A549 (cell line): ENCODE measurements around the gene TMEM161A.

ENCODE experiments used
- CEBPB ChIP-seq, 2 experiments: fragments of >200 bp in 1 of 2; sonication (Bioruptor Twin) in 1 of 2; formaldehyde crosslinking in 1 of 2; IDR thresholded peaks; 2 replicates each; pipeline ENCODE4 v1.6.1; 2012 to 2016
- CTCF ChIP-seq: fragments of >200 bp; sonication (Bioruptor Twin); formaldehyde crosslinking; IDR thresholded peaks from 3 replicates; pipeline ENCODE4 v1.5.1; 2016
- EHMT2 ChIP-seq: fragments of 200-600 bp; sonication (generic); IDR thresholded peaks from 2 replicates; pipeline ENCODE4 v1.6.1; 2016; ENCODE audit warnings: antibody characterized with exemption, low read depth, mild to moderate bottlenecking, moderate library complexity
- NFE2L2 ChIP-seq: fragments of 150-350 bp; conservative IDR thresholded peaks from 2 replicates; pipeline ENCODE4 v1.6.1; 2014; ENCODE audit warnings: low read length
- POLR2A ChIP-seq: IDR thresholded peaks from 2 replicates; pipeline ENCODE4 v1.6.1; 2012; ENCODE audit warnings: mild to moderate bottlenecking, low read length
- SMC3 ChIP-seq: fragments of >200 bp; sonication (Bioruptor Twin); formaldehyde crosslinking; IDR thresholded peaks from 3 replicates; pipeline ENCODE4 v1.6.1; 2018; ENCODE audit warnings: inconsistent platforms
- ZNF302 ChIP-seq: fragments of 250-450 bp; sonication (Bioruptor Pico); IDR thresholded peaks from 2 replicates; pipeline ENCODE4 v1.9.0; 2021; ENCODE audit warnings: inconsistent platforms, mild to moderate bottlenecking, moderate library complexity

- TF ChIP-seq ZNF302 (CRISPR knock-in tag): no peak
- no peak for TF ChIP-seq CTCF
- TF ChIP-seq CEBPB (IDR thresholded peaks at IDR 0.05): no peak
- TF ChIP-seq NFE2L2: no peak
- TF ChIP-seq POLR2A: no peak
- no peak for TF ChIP-seq EHMT2
- no peak for TF ChIP-seq SMC3
These were observed 38.7 kb upstream of the TMEM161A start for GRCh38 chr19:19176950-19177349.
